HCT116 (cell line): ENCODE measurements around the gene RAMP3. TPM values are rescaled to one million over a fixed set of nuclear protein-coding genes. Genes with fewer than 3 reads are reported as not detected.

ENCODE experiments used
- ATAC-seq: fragments of 200-7000 bp; cut with Tn5 transposase; 2 replicates; pipeline ENCODE4 v1.9.1; 2020; ENCODE audit warnings: mild to moderate bottlenecking, moderate library complexity
- BruUV-seq: library from RNA; stranded (reverse); fragments of 400-500 nt; replicated peaks from 2 replicates; lab custom pipeline; 2021; lab: Mats Ljungman, UMichigan
- CTCF ChIA-PET: fragments of 300-600 bp; sonication (Branson Sonifier 250); formaldehyde crosslinking; loops from one replicate; lab custom pipeline; 2021; ENCODE audit warnings: antibody characterized with exemption; lab: Charles Lee
- POLR2A ChIA-PET: fragments of 300-600, 350-600 bp; sonication (Branson Sonifier 250); formaldehyde crosslinking; loops from one replicate; lab custom pipeline; 2021; ENCODE audit warnings: antibody characterized with exemption; lab: Charles Lee
- RAD21 ChIA-PET, 2 experiments: fragments of 300-600 bp; sonication (Branson Sonifier 250); formaldehyde crosslinking; loops; one replicate each; lab custom pipeline; 2023; ENCODE audit warnings: low total read pairs in 2 of 2; ENCODE audit not compliant: uncharacterized antibody in 2 of 2, unreplicated experiment in 2 of 2, low non-redundant PET in 1 of 2; lab: Charles Lee
- DNase-seq: peaks from one replicate; pipeline ENCODE4 v3.0.0-alpha.2; 2010; ENCODE audit warnings: low read depth, low spot score
- H2AFZ ChIP-seq: fragments of 200-600 bp; shearing (Covaris generic), sonication (generic); 2 replicates; pipeline ENCODE4 v1.6.1; 2017; ENCODE audit warnings: low read depth, mixed run types, mixed read lengths, antibody characterized with exemption, low read length; ENCODE audit not compliant: poor library complexity, severe bottlenecking
- H3K27ac ChIP-seq: 2 replicates; pipeline ENCODE4 v1.5.1; 2012; ENCODE audit warnings: low read depth, low read length
- H3K27me3 ChIP-seq: fragments of 200-600 bp; sonication (generic); 2 replicates; pipeline ENCODE4 v1.6.1; 2016; ENCODE audit warnings: mixed run types, low read length, mixed read lengths; ENCODE audit not compliant: insufficient read depth
- H3K36me3 ChIP-seq, 2 experiments: fragments of 200-500 bp in 1 of 2; fragments of 200-600 bp in 1 of 2; sonication (Bioruptor generic) in 1 of 2; sonication (generic) in 1 of 2; 2 replicates each; pipeline versions ENCODE4 v1.5.1 to v1.6.1; 2014 to 2016; ENCODE audit warnings: low read length in 2 of 2, inconsistent platforms in 1 of 2, mixed read lengths in 1 of 2, mixed run types in 1 of 2; ENCODE audit not compliant: insufficient read depth in 2 of 2, control insufficient read depth in 1 of 2
- H3K4me1 ChIP-seq, 2 experiments: fragments of 200-600 bp in 1 of 2; sonication (generic) in 1 of 2; 2 replicates each; pipeline versions ENCODE4 v1.5.1 to v1.6.1; 2012 to 2017; ENCODE audit warnings: low read length in 2 of 2, inconsistent platforms in 1 of 2, mild to moderate bottlenecking in 1 of 2, mixed read lengths in 1 of 2, mixed run types in 1 of 2, moderate library complexity in 1 of 2; ENCODE audit not compliant: insufficient read depth in 2 of 2, control insufficient read depth in 1 of 2
- H3K4me2 ChIP-seq: fragments of 200-600 bp; sonication (generic); 2 replicates; pipeline ENCODE4 v1.6.1; 2017; ENCODE audit warnings: mixed run types, low read length, mixed read lengths
- H3K4me3 ChIP-seq, 2 experiments: fragments of 200-600 bp in 1 of 2; sonication (generic) in 1 of 2; replicated peaks in 1 of 2; 2 replicates each; pipeline ENCODE4 v1.5.1; 2011 to 2016; ENCODE audit warnings: low read length in 2 of 2, control low read depth in 1 of 2, low read depth in 1 of 2, mild to moderate bottlenecking in 1 of 2, mixed read lengths in 1 of 2, mixed run types in 1 of 2
- H3K79me2 ChIP-seq: fragments of 200-600 bp; sonication (generic); 2 replicates; pipeline ENCODE4 v1.6.1; 2017; ENCODE audit warnings: mild to moderate bottlenecking, mixed run types, low read length, moderate library complexity, mixed read lengths; ENCODE audit not compliant: insufficient read depth
- H3K9ac ChIP-seq: fragments of 200-600 bp; sonication (generic); 2 replicates; pipeline ENCODE4 v1.6.1; 2016; ENCODE audit warnings: low read length, mixed read lengths
- H3K9me2 ChIP-seq: fragments of 200-600 bp; sonication (generic), shearing (Covaris generic); 2 replicates; pipeline ENCODE4 v1.6.1; 2017; ENCODE audit warnings: mixed run types, mild to moderate bottlenecking, moderate library complexity; ENCODE audit not compliant: insufficient read depth
- H3K9me3 ChIP-seq, 2 experiments: fragments of 200-500 bp in 1 of 2; fragments of 200-600 bp in 1 of 2; sonication (Bioruptor generic) in 1 of 2; sonication (generic) in 1 of 2; 2 replicates each; pipeline ENCODE4 v1.6.1; 2014 to 2017; ENCODE audit warnings: low read length in 2 of 2, mixed read lengths in 2 of 2, inconsistent platforms in 1 of 2, low read depth in 1 of 2, mild to moderate bottlenecking in 1 of 2, mixed run types in 1 of 2, moderate library complexity in 1 of 2; ENCODE audit not compliant: control insufficient read depth in 1 of 2, insufficient read depth in 1 of 2
- H4K20me1 ChIP-seq: fragments of 200-600 bp; sonication (generic), shearing (Covaris generic); 2 replicates; pipeline ENCODE4 v1.6.1; 2017; ENCODE audit warnings: mixed run types, mild to moderate bottlenecking, moderate library complexity; ENCODE audit not compliant: insufficient read depth
- CBX3 ChIP-seq: IDR thresholded peaks from 2 replicates; pipeline ENCODE4 v1.6.1; 2012; ENCODE audit warnings: low read depth
- CEBPB ChIP-seq: IDR thresholded peaks from 2 replicates; pipeline ENCODE4 v1.6.1; 2012; ENCODE audit warnings: low read depth
- CTCF ChIP-seq, 3 experiments: fragments of 200-600 bp in 1 of 3; sonication (generic) in 1 of 3; IDR thresholded peaks in 2 of 3; conservative IDR thresholded peaks in 1 of 3; 2 replicates each; pipeline ENCODE4 v1.5.1; 2012 to 2017; ENCODE audit warnings: low read depth in 2 of 3, low read length in 2 of 3, antibody characterized with exemption in 1 of 3, borderline replicate concordance in 1 of 3, control low read depth in 1 of 3, mild to moderate bottlenecking in 1 of 3, mixed read lengths in 1 of 3, mixed run types in 1 of 3, moderate library complexity in 1 of 3; ENCODE audit not compliant: insufficient read depth in 1 of 3
- EGR1 ChIP-seq: IDR thresholded peaks from 2 replicates; pipeline ENCODE4 v1.6.1; 2012; ENCODE audit warnings: low read depth
- ELF1 ChIP-seq: IDR thresholded peaks from 2 replicates; pipeline ENCODE4 v1.6.1; 2012; ENCODE audit warnings: low read depth, borderline replicate concordance
- EZH2 ChIP-seq: fragments of 200-600 bp; sonication (generic); IDR thresholded peaks from 2 replicates; pipeline ENCODE4 v1.6.1; 2017; ENCODE audit warnings: antibody characterized with exemption, mixed run types
- EZH2phosphoT487 ChIP-seq: fragments of 200-600 bp; IDR thresholded peaks from 2 replicates; pipeline ENCODE4 v1.6.1; 2018; ENCODE audit warnings: antibody characterized with exemption, borderline replicate concordance
- FOSL1 ChIP-seq: IDR thresholded peaks from 2 replicates; pipeline ENCODE4 v1.6.1; 2012; ENCODE audit warnings: low read depth
- RAD21 ChIP-seq: IDR thresholded peaks from 2 replicates; pipeline ENCODE4 v1.6.1; 2012; ENCODE audit warnings: low read depth, mild to moderate bottlenecking
- SP1 ChIP-seq: IDR thresholded peaks from 2 replicates; pipeline ENCODE4 v1.6.1; 2012; ENCODE audit warnings: low read depth
- SRF ChIP-seq: IDR thresholded peaks from 2 replicates; pipeline ENCODE4 v1.6.1; 2012; ENCODE audit warnings: low read depth
- TCF7L2 ChIP-seq: IDR thresholded peaks from 2 replicates; pipeline ENCODE4 v1.7.0; 2011; ENCODE audit warnings: borderline replicate concordance, inconsistent platforms; ENCODE audit not compliant: insufficient read depth, insufficient read length; ENCODE audit errors: extremely low read depth
- ZBTB33 ChIP-seq: IDR thresholded peaks from 2 replicates; pipeline ENCODE4 v1.6.1; 2011; ENCODE audit warnings: mild to moderate bottlenecking, low read length, moderate library complexity; ENCODE audit not compliant: insufficient replicate concordance; ENCODE audit errors: extremely low read depth
- ZNF274 ChIP-seq: fragments of 200-500 bp; sonication (Bioruptor generic); IDR thresholded peaks from 2 replicates; pipeline ENCODE4 v1.6.1; 2014; ENCODE audit warnings: mild to moderate bottlenecking, low read depth, low read length, inconsistent platforms
- intact Hi-C: fragments of 100-400 bp; cut with micrococcal nuclease; formaldehyde crosslinking; loops from 2 replicates; pipeline ENCODE4 v1.10.0; 2022
- total RNA-seq: library from RNA; stranded (reverse); gene quantifications from one replicate; pipeline ENCODE4 v1.2.1, GENCODE V29; 2021; ENCODE audit not compliant: unreplicated experiment

RAMP3 gene
- total RNA-seq, 1 experiment from 2014 or later = not detected

GRCh38 chr7:45146531-45147379 lies 10.8 kb upstream of the RAMP3 start:
- intact Hi-C loops = no loop called here
- ATAC-seq = 0 out of 2 replicates have a peak, but pooled peaks have one; percentile 24
- POLR2A ChIA-PET = no interaction called here

GRCh38 chr7:45147858-45148652 lies 9.5 kb upstream of the RAMP3 start:
- H3K4me2 ChIP-seq = no peak overlapping the region
- no peak overlapping the region for H2AFZ ChIP-seq
- H3K79me2 ChIP-seq = no peaks in the 10 kb centered on the region
- ChIA-PET RAD21 (no interaction called here), CTCF (no interaction called here), POLR2A (no interaction called here)
- intact Hi-C loops = no loop called here
- no peaks in the 10 kb centered on the region for H3K9me2 ChIP-seq
- H3K4me1 ChIP-seq = no peaks in the 10 kb centered on the region
- BruUV-seq = no TSS peak
- no peaks in the 10 kb centered on the region for H3K9me3 ChIP-seq
- no peak overlapping the region for H3K4me3 ChIP-seq
- H3K9ac ChIP-seq = no peak overlapping the region
- no peaks in the 10 kb centered on the region; the same call in 1 of the 2 replicates for H3K27me3 ChIP-seq
- TF ChIP-seq EZH2phosphoT487 (no peak), SP1 (no peak), EGR1 (no peak), ELF1 (no peak), SRF (no peak), RAD21 (no peak), ZNF274 (no peak), ZBTB33 (no peak), EZH2 (no peak), FOSL1 (no peak), CBX3 (no peak), CEBPB (no peak), CTCF (IDR thresholded peaks at IDR 0.05 in 2 of 3, conservative IDR thresholded peaks at IDR 0.05 in 1 of 3; ENCODE audit: borderline replicate concordance in 1 of 3, insufficient read depth in 1 of 3, low read depth in 2 of 3, low read length in 2 of 3) (no peak)
- ATAC-seq = no peak
- no peak overlapping the region for H3K27ac ChIP-seq
- H4K20me1 ChIP-seq = no peaks in the 10 kb centered on the region; the same call in 1 of the 2 replicates
- no peaks in the 10 kb centered on the region for H3K36me3 ChIP-seq
- no peak for DNase-seq

More at GRCh38 chr7:45146531-45147379, 10.8 kb upstream of the RAMP3 start:
- ChIA-PET CTCF (no interaction called here), RAD21 (no interaction called here)
- no peak overlapping the region for H3K4me2 ChIP-seq
- no peaks in the 10 kb centered on the region for H3K36me3 ChIP-seq
- H2AFZ ChIP-seq = no peak overlapping the region
- no peak for DNase-seq
- H3K4me1 ChIP-seq = no peaks in the 10 kb centered on the region
- no peaks in the 10 kb centered on the region; the same call in 1 of the 2 replicates for H3K27me3 ChIP-seq
- H3K79me2 ChIP-seq = no peaks in the 10 kb centered on the region
- no peaks in the 10 kb centered on the region for H3K9me3 ChIP-seq
- no peaks in the 10 kb centered on the region for H3K9me2 ChIP-seq
- no TSS peak for BruUV-seq
- H4K20me1 ChIP-seq = no peaks in the 10 kb centered on the region; the same call in 1 of the 2 replicates
- no peak overlapping the region for H3K27ac ChIP-seq
- TF ChIP-seq TCF7L2 (no peak), RAD21 (peak; percentile 21; the same call in 1 of the 2 replicates)
- TF ChIP-seq, all 23 proteins: peak for 1
- Histone ChIP-seq H3K9ac (no peak overlapping the region), H3K4me3 (no peak overlapping the region)
